Measurements from ENCODE around the gene PABPN1.

GRCh38 chr14:23321572-23322547 lies 603 bp downstream of the PABPN1 start:
- TF ChIP-seq ELF1 (IDR thresholded peaks at IDR 0.05; ENCODE audit: borderline replicate concordance, low read depth) = no peak
- no peak for TF ChIP-seq POLR2A (IDR thresholded peaks at IDR 0.05; ENCODE audit: borderline replicate concordance, extremely low read depth, insufficient read depth, insufficient read length)
- TF ChIP-seq, protein P1, sequence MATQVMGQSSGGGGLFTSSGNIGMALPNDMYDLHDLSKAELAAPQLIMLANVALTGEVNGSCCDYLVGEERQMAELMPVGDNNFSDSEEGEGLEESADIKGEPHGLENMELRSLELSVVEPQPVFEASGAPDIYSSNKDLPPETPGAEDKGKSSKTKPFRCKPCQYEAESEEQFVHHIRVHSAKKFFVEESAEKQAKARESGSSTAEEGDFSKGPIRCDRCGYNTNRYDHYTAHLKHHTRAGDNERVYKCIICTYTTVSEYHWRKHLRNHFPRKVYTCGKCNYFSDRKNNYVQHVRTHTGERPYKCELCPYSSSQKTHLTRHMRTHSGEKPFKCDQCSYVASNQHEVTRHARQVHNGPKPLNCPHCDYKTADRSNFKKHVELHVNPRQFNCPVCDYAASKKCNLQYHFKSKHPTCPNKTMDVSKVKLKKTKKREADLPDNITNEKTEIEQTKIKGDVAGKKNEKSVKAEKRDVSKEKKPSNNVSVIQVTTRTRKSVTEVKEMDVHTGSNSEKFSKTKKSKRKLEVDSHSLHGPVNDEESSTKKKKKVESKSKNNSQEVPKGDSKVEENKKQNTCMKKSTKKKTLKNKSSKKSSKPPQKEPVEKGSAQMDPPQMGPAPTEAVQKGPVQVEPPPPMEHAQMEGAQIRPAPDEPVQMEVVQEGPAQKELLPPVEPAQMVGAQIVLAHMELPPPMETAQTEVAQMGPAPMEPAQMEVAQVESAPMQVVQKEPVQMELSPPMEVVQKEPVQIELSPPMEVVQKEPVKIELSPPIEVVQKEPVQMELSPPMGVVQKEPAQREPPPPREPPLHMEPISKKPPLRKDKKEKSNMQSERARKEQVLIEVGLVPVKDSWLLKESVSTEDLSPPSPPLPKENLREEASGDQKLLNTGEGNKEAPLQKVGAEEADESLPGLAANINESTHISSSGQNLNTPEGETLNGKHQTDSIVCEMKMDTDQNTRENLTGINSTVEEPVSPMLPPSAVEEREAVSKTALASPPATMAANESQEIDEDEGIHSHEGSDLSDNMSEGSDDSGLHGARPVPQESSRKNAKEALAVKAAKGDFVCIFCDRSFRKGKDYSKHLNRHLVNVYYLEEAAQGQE (IDR thresholded peaks at IDR 0.05; ENCODE audit: low read depth) = no peak
